COR-L47 (cell line): Measurements from ENCODE around the gene PEX14.

Source experiments
- DNase-seq: peaks from one replicate; lab custom pipeline; 2025; lab: John Stamatoyannopoulos, UW

Gene PEX14

DNA sequence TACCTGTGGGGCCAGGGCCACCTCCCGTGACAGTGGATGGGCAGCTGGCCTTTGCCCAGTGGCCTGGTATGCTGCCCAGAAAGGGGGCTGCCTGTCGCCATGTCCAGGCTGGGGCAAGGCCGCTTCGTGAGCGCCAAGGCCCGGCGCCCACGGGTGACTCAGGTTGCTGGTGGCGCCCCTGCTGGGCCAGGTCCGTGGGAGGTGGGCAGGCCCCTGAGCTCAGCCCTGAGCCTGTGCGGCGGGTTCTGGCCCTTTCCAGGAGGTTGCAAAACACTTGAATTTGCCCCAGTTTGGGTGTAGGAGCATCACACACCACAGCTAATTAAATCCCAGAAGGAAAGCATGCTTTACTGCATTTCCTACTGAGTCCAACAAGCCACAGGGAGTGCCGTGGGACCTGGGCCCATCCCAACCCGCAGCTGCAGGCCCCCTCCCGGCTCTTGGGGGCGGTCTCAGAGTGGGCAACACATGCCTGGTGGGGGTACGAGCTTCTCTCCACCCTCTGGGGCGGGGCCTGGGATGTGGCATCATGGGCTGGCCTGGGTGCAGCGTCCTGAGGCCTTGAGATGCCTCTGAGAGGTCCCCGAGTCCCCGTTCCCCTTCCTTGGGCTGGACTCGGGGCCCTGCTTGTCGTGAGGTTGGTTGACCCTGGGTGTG is 159.8 kb downstream of the PEX14 start:
- DNase-seq = no peak

DNA sequence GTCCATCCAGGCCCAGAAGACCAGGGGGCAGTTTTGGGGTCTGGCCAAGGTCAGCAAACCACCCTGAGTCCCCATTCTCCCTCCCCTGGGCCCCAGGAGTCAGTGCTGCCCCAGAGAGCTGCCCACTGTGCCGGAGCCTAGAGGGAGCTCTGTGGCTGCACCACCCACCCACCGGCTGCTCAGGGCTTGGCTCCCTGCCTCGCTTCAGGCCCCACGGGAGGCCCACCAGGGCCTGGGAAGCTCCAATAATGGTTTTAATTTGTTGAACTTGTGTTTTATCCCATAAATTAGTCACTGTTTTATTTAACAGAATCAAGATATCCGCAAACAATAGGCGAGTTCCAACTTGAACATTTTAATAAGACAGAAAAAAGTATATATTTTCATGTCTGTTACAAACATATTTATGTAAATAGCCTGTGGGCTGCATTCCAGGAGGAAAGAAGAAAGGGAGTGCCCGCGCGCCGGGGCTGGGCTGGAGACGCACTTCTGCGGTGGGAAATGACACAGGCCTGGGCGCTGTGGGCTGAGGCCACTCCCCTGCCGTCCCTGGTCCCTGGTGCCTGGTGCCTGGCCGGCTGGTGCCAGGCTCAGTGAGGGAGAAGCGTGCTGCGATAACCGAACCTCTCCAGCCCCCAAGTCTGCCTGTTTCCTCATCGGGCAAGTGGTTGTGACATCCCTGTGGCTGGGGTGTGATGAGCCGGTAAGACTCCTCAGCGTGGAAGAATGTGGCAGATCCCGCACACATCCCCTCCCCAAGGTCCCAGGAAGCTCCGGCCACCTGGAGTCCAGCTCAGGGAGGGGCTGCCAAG is 160.5 kb downstream of the PEX14 start:
- peak; percentile 86 for DNase-seq

DNA sequence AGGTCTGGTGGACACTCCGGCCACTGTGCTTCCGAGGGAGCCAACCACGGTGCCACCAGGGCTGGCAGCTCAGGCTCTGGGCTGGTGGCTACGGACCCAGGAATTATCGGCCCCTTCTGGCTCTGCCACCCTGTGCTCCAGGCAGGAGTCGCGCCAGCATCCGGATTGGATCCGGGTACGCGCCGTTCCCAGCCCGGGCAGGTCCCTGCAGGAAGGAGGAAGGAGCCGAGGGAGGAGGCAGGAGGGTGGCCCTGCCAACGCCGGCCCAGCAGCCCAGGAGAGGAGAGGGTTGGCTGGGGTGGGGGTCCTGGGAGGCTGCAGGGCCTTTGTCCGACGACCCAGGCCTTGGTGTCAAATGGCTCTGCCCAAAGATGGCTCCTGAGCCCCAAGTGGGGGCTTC is 161.2 kb downstream of the PEX14 start:
- DNase-seq = no peak

DNA sequence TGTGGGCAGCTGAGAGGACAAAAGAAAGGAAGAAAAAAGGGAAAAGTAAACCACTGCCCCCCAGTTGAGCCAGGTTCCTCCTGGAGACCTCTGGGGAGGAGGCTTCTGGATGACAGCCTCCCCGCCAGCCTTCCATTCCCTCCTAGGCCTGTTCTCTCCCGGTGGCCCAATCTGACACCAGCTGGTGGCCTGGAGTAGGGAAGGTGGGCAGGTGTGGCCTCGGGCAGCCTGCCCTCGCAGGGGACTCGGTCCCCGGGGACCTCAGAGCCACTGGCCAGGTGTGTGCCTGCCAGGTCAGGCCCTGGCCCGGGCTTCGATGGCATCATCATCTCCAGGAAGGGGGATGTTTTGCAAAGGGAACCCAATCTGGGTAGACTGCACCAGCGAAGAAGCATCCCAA is 162.7 kb downstream of the PEX14 start:
- no peak for DNase-seq

DNA sequence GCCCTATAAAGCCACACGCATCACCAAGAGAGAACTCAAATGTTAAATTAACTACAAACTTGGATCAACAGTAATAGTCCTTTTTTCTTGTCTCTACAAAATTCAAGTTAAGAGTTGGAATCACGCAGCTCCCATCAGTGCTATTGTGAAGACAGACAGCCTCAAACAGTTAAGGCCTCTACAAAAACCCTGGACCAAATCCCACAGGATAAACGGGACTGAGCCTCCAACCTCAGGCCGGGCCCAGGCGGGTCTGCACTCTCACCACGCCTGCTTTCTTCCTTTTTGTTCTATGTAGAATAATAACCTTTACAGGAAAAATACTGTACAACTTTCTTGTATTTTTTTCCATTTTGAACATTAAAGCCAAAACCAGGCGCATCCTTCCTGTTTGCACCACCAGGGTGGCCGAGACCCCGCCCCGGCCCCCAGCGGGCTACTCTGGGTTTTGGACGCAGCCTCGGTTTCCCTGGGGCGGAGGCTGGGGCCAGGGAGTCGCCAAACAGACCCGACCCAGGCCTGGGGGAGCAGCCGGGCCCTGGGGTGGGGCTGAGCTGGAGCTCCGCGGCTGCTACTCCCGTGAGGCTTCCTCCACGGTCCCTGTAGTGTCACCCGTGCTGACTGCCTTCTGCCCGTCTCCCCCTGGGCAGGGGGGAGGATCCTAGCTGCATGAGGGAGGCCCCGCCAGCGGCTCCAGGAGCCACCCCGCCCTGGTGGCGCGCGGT is 163.2 kb downstream of the PEX14 start:
- DNase-seq = no peak

DNA sequence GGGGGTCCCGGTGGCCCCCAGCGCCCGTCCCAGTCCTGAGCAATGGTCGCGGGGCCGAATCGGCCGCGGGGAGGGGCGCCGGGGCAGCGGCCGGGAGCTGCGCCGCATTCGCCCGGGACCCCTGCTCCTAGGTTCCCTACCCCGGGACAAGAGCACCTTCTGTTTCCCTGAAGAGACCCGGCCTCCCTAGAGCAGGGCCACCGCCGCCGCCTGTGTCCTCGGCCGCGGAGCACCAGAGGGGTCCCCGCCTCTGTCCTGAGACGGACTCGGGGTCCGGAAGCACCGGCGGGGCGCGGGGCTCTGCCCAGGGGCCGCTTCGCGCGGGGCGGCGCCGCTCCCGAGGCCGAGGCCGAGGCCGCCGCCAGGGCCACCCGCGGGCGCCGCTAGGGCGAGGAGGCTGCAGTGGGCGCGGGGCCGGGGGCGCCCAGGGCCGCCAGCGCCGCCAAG is 163.8 kb downstream of the PEX14 start:
- no peak for DNase-seq

DNA sequence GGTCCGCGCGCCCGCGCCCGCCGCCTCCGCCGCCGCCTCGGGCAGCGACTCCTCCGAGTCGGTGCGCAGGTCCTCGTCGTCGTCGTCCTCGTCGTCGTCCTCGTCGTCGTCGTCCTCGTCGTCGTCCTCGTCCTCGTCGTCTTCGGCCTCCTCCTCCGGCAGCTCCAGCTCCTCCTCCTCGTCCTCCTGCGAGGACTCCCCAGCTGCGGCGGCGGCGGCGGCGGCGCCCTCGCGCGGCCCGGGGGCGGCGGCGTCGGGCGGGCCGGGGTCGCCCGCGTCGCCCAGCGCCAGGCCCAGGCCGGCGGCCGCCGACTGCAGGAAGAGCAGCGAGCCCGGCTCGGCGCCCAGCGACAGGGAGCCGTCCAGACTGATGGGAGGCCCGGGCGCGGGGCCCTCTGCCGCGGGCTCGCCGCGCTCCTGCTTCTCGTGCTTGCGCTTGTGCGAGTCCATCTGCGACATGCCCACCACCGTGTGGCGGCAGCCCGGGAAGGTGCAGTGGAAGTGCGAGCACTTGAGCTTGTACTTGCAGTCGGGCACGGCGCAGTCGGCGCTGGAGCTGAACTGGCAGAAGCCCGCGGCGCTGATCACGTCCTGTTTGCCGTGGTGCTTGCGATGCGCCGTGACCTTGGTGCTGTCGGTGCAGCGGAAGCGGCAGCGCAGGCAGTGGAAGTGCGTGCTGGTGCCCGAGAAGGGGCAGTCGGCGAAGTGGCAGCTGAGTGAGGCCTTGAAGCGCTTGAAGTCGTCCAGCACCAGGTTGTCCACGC is 164.4 kb downstream of the PEX14 start:
- no peak for DNase-seq

DNA sequence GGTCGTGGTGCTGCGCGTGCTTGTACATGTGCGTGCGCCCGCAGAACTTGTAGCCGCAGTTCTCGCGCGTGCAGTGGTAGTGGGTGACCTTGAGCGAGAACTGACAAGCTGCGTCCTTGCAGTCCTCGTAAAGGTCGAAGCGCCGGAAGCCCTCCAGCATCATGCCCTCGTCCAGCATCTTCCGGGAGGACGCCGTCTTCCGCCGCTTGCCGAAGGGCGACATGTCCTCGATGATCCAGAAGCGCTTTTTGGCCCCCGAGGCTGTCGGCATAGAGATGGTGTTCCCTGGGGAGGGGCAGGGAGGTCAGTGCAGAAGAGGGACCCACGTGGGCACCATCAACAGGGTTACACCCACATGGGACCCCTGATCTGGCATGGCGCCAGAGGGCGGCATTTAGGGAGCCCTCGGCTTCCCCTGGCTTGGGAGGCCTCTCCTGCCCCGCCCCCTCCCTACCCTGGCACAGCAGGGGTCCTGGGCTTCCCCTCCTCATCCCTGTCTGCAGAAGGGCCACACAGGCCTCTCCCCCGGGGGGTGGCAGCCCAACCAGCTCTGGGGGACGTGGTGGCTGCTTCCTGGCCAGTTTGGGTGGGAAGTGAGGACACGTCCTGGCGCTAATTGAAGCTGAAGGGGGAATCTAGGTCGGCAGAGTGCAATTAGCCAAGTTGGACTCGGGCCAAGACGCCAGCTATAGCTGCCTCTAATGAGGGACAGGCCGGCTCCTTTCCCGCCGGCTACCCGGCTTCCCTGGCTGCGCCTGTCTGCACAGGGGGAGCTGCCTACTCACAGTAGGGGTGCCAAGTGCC is 165.2 kb downstream of the PEX14 start:
- DNase-seq = peak; percentile 98

DNA sequence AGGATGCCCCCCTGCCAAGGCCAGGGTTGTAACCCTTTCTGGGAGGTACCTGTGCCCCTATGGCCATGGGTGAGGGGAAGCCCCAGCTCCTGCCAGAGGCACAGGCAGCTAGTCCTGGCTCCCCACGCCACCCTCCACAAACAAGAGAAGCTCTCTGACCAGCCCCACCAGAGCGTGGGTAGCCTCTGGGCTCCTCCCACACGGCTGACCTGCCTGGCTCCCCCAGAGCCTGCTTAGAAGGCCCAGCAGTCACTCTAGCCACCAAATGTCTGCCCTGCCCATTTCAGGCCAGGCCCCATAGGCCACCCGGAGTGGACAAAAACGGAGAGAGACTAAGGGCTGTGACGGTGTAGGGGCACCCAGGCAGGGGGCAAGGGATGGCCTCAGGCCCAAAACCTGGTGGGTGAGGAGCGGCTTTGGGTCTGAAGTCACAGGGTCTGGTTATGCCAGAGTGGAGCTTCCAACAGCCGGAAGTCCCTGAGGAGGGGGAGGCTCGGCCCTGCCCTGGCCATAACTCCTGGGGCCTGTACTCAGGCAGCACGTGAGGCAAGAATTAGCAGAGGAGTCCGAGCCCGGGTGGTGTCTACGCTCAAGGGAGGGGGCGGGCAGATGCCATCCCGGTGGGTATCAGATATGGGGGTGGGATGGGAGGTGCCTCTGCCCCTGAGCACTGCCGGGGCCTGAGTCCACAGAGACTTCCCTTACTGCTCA is 166.2 kb downstream of the PEX14 start:
- no peak for DNase-seq

DNA sequence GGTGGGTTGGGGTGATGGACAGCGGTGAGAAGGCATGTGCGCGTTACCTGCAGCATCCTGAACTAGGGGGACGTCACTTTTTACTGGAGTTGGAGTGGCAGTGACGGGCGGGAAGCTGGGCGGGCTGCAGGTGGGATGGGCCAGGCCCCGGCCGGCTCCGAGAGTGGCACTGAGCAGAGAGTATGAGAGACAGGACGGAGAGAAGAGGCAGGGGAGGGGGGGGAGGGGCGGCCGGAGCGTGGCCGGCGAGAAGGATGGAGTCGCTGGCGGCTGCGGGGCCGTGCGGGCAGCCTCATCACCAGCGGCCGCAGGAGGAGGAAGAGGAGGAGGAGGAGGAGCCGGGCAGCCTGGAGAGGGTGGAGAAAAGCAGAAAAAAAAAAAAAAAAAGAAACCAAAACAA is 167.2 kb downstream of the PEX14 start:
- DNase-seq = no peak

DNA sequence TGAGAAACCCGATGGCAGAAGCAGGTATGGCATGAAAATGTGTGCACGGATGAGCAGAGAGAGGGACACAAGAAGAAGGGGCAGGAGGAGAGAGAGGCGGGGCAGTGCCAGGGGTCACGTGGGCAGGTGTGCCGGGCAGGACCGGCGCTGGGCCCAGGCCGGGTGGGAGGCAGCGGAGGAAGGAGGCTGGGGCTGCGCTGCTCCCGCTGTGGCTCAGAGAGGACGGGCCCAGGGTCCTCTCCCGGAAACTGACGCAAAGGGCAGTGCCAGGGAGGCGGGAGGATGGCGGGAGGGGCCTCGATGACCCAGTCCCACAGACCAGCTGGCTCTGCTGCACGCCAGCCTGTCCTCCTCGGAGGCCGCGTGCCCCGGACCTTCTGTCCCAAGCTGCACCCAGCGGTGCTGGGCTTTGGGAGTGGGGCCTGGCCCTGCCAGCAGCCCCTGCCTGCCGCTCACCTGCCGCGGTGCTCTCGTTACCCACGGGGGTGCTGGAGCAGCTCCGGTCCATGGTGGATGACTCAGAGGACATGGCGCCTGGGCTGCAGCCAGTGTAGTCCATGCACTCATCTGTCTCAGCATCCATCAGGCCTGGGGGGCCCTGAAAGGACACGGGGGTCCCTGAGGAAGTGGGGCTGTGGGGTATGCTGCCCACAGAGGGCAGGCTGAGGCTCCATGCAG is 167.8 kb downstream of the PEX14 start:
- no peak for DNase-seq

DNA sequence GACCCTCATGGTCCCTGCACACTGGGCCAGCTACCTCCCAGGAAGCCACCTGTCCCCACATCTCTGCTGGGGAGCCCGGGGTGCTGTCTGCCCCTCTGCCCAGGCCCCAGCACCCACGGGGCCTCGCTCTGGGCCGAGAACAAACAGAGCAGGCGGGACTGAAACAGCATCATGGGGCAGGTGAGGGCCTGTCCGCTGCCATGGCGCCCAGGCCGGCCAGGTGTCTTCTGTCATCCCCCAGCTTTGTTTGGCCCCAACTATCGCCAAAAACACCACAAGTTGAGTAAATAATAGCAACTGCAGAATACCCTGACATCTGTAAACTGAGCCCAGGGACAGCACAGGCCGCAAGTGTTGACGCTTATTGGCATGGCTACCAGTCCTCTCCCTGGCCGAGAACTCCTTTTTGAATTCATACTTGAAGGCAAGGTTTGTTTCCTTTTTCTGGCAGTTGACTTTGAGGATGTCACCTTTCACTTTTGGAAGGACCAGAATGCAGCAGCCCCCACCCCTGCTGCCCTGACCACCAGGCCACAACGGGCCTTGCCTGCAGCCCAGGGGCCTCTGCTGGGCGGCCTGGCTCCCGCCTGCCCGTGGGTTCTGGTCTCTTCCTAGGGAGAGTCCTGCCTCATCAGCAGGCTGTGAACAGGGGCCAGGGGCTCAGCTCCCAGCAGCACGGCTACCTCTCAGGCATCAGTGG is 169.0 kb downstream of the PEX14 start:
- peak; percentile 63 for DNase-seq

DNA sequence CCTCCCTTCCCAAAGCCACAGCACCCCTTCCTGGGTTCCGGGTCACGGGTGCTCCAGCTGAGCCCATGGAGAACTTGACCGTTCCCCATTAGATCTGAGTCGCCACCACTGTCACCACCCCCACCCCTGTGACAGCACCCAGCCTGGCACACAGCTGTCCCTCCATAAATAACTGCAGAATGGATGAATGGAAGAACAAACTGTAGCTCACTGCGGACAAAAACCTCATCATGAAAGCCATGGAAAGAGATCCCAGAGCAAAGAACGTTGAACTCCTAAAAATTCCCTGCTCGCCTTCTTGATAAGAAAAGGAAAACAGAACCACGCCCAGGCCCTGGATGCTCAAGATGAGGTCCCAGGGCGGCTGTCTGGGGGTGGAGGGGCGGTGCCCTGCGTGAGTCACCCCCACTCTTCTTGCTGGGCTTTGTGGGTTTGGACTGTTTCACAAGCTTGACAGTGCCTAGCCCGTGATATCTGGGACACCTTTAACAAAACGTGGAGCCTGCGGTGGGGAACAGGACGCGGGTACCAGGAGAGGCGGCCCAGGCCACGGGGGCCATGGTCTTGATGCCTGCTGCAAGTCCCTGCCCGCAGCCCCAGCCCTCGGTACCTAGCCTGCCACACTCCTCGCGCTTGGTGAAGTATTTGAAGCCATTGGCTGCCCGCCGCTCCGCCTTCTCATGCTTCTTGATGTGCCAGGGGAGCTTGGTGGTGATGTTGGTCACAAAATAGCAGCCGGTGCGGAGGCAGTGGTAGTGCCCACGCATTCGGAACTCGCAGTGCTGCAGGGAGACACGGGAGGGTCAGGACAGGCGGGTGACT is 169.8 kb downstream of the PEX14 start:
- DNase-seq = no peak

DNA sequence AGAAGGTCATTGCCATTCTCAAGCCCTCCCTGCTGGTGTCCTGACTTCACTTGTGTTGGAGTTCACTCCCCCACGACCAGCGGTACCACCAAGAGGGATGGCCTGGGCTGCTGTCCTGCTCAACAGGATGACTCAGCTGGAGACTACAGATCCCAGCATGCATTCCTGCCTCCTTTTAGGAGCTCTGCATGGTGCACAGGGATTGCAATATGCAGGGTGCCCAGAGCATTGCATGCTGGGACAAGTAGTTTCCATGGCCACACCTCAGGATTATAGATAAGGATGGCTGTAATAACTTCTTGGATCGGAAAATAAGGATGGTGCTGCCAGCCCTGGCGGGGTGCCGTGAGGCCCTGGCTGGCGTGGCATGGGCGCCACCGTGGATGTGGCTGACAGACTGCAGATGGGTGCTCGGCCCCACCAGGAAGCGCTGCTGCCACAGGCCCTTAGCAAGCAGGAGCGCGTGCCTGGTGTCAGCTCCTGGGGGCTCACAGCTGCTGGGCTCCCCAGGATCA is 171.7 kb downstream of the PEX14 start:
- no peak for DNase-seq

DNA sequence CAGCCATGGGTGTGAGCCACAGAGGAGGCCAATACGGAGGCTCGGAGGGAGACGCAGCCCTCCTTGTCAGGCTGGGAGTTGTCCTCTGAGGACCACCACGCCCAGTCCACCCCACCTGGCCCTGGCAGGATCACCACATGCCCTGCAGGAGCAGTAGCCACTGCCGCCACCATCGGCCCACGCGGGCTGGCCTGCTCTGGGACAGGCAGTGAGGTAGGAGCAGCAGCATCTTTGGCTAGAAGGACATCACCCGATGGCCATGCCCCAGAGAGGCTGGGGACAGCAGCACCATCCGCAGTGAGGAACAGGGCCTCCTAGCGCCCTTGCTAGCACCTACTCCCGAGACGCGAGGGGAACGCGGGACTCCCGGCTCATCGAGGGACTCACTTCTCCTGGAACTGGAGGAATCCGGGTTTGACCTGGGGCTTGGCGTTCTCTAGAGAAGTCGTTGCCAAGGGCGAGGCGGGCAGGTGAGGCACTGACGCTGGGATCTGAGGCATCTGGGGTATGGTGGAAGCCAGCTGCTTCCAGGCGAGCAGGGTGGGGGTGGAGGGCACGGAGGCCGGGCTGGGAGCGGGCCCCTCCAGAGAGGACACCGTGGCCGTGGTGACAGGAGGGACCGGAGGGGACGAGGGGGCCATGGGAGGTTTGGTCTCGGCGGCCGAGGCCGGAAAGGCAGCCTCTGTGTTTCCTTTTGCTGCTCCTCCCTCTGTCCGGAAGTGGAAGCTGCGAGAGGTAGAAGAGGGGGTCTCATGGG is 172.8 kb downstream of the PEX14 start:
- no peak for DNase-seq

DNA sequence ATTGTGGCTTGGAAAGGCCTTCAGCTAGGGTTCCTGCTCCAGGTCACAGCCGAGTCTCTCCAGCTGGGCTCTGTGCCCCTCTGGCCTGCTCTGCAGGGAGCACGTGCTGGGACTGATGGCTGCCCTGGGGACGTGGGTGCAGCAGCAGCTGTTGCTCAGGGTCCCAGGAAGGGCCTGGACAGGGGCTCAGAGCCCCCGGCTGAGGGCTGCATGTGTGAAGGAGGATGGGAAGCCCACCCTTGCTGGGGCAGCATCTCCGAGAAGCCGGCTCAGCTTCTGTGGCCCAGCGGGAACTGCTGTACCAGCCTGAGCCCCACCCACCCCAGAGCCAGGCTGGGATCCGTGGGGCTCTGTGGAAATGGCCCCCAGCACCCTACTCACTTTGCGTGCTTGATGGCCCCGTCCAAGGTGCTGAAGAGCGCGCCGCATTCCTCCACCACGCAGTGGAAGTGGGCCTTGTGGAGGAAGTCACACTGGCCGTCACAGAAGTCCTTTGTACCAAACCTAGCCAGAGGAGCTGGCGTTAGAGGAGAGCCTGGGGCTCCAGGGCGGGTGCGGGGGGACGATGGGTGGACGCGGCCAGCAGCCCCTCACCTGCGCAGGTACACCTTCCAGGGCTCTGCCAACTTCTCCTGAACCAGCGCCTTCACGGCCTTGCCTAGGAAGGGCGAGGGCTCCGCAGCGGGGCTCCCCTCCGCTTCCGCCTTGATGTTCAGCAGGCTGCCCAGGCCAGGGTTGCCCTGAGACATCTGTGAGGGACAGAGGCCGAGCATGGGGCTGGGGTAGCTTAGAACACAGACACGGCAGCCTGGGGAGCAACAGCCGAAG is 174.2 kb downstream of the PEX14 start:
- DNase-seq = no peak
